CD1c-positive myeloid dendritic cell (primary cell): ENCODE measurements around the gene CCDC60.

Experiments
- DNase-seq: peaks from one replicate; pipeline ENCODE4 v3.0.0-alpha.2; 2016; ENCODE audit errors: extremely low spot score

Gene CCDC60

DNA sequence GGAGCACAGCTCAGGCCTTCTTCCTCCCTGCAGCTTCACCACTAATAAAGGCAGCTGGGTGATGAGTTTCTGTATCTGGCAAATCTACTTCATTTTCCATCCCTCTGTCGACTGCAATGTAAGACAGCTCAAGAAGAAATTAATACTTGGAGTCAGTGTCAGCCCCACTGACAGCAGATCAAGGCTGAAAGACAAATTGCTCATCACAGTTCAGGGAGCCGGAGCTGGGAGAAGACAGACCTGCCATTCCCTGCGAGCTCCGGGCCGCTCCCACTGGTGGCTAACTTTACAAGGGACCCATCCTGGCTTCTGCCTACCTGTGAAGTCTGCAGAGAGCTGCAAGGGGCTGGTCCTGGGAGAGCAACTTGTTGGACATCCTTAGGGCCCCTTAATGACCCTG, 49.8 kb downstream of the CCDC60 start:
- DNase-seq: no peak

DNA sequence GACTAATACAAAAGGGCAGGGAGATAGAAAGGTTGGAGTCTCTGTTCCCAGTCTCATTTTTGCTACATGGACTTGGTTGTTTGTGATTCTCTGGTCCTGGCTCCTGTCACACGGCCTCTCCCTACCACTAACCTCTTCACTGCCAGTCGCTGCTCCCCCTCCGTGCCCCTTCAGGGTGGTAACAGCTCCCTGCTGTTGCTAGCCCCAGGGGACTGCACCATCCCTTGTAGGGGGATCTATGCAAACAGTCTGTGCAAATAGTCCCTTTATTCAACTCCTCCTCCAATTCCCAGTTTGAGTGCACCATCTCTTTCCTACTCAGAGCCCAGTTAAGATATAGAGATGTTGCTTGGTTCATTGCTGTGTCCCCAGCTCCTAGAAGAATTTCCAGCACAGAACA, 51.1 kb downstream of the CCDC60 start:
- DNase-seq: no peak

DNA sequence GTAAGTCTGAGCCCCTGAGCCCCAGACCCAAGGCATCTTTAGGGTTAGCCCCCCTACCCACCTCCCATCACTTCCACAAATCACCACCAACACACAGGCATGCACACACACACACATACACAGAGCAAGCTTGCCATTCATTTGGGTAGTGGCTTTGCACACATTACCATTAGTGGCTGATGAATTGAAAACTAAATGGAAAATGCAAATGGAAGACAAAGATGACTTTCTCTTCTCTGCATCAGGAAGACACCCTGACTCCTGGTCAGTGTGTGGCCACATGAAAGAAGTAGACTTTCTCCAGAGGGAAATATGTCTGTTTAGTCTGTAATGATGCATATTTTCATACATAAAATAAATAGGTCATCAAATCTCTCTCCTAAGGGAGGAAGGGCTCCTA, 55.2 kb downstream of the CCDC60 start:
- DNase-seq: no peak

DNA sequence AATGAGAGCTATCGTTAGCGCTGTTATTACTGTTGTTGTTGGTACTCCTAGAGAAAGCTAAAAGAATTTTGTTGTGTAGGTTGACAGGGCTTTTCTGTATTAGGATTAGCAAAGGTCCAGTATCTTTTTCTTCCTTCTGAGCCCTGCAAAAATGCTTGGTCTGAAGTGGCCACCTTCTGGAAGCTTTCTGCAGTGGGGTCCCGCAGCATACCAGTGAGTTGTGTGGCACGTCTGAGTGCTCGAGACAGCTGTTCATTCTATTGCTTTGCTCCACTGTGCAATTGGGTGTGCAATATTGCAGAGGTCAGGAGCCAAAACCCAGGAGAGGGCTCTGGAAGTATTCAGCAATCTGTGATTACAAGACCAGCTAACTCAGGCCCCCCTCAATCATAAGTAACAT, 57.1 kb downstream of the CCDC60 start:
- no peak for DNase-seq

DNA sequence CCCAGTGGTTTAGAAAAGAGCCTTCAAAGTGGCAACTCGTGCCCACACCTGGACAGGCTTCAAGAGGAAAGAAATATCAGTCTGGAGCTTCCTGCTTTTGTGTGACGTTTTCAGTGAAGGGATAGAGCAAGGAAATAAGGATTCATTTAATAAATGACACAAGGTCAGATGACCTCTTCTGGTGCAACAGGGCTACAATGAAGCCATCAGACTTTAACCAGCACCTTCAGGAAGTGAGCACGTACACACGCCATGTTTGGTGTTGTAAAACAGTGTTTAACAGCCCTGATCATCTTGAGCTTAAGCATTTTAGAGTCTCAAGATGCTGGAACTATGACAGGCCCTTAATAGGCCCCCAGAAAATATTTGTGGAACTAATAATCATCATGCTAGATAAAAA, 59.1 kb downstream of the CCDC60 start:
- no peak for DNase-seq

DNA sequence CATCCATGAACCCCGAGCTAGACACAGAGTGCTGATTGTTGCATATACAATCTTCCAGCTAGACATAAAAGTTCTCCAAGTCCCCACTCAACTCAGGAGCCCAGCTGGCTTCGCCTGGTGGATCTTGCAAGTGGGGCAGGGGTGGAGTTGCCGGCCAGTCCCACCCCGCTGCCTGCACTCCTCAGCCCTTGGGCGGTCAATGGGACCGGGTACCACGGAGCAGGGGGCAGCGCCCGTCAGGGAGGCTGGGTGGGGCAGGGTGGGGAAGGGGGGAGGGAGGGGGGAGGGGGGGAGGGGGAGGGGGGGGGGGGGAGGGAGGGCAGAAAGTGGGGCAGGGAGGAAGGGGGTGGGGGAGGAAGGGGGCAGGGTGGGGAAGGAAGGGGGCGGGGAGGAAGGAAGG, 63.0 kb downstream of the CCDC60 start:
- no peak for DNase-seq

DNA sequence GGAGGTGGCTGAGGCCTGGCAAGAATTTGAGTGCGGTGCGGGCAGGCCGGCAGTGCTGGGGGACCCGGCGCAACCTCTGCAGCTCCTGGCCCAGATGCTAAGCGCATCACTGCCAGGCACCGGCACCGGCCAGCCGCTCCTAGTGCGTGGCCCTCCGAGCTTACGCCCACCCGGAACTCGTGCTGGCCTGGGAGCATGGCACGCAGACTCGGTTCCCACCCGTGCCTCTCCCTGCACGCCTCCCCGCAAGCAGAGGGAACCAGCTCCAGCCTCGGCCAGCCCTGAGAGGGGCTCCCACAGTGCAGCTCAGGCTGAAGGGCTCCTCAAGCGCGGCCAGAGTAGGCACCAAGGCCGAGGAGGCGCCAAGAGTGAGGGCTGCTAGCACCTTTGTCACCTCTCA, 63.7 kb downstream of the CCDC60 start:
- DNase-seq: no peak

DNA sequence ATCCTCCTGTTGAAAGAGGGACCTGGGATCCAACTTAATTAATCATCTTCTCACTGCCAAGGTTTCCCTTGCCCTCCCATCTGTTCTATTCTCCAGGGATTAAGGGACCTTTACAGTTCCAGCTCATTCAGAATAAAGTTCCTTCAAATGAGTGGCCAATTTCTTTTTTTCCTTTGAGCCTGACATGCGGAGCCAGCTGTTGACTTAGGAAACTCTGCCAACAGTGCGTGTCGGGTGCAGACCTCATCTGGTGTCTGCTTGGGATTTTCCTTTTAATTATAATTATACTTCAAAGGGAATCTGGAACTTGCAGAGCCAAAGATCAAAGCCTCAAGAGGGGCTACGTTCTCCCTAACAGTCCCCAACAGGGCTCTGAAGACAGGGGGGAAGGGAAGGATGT, 64.8 kb downstream of the CCDC60 start:
- no peak for DNase-seq

DNA sequence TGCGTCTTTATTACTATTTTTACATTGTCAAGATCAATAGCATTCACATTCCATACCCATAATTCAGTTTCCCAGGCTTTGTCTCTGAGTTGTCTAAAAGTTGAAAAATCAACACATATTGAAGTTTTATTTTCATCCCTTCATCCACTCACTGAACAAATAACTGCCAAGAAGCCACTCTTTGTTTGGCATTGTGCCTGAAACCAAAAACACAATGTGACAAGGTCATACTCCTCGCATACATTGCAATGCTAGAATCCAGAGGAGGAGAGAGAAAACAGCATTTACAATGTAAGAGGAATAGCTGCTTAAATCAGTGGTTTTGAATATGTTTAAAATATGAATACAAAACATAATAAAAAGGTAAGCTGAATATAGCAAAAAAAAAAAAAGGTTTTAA, 71.8 kb downstream of the CCDC60 start:
- DNase-seq: no peak

DNA sequence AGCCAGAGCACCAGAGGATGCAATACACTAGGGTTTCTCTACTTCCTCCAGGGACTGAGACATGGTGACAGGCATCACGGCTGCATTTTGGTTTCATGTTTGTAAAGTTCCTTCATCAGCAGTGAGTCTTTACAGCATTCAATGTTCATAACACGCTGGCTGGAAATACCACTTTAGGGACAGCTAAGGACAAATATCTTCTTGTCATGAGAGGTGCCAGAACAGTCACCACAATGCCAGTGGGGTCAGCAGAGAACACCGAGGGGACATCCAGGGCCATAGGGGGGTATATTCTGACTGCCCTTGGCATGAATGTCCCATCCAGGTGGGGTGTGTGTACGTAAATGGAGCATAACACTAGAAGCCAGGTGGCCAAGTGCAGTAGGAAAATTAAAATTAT, 72.3 kb downstream of the CCDC60 start:
- DNase-seq: no peak

DNA sequence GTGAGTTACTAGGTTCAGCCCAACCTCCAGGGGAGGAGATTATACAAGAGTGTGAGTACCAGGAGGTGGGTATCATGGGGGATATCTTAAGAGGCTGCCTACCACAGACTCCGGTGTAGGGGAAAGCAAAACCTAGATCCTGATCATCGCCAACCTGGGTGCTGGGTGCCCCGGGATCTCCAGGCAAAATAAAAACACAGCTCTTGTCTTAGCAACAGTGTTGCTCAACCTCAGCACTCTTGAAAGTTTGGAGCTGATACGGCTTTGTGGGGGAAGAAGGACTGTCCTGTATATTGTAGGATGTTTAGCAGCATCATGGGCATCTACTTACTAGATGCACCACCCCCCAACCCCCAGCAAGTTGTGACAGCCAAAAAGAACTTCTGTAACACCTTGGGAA, 74.5 kb downstream of the CCDC60 start:
- no peak for DNase-seq

DNA sequence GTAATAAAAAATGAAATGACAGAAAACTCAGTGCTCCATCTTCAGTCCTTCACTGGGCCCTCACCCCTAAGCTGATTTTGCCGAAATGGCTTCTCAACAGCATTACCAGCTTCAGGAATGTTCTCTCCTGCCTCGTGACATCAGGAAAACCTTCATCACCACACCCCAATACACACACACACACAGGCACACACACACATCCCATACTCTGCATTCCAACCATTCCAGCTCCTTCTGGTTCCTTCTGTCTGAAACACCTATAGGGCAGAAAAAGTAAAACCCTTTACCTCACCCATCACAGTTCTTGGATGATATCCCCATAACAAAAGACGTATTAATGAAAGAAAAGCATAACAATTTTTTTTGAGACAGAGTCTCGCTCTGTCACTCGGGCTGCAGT, 75.9 kb downstream of the CCDC60 start:
- no peak for DNase-seq

DNA sequence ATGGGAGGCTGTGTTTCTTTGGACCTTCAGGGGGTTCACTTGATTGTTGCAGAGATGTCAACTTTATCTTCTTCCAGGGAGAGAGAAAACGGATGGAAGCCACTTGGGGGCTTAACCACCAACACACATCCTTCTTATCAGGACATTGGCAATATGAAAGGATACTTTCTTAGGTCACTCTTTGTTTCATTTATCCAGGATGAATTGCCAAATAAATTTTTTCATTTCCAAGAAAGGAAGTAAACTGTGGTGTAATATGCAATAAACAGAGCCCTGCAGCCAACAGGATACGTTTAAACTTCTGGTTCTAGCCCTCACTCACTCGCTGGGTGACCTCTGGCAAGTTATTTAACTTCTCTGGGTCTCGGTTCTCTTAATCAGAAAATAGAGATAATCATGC, 77.8 kb downstream of the CCDC60 start:
- no peak for DNase-seq

DNA sequence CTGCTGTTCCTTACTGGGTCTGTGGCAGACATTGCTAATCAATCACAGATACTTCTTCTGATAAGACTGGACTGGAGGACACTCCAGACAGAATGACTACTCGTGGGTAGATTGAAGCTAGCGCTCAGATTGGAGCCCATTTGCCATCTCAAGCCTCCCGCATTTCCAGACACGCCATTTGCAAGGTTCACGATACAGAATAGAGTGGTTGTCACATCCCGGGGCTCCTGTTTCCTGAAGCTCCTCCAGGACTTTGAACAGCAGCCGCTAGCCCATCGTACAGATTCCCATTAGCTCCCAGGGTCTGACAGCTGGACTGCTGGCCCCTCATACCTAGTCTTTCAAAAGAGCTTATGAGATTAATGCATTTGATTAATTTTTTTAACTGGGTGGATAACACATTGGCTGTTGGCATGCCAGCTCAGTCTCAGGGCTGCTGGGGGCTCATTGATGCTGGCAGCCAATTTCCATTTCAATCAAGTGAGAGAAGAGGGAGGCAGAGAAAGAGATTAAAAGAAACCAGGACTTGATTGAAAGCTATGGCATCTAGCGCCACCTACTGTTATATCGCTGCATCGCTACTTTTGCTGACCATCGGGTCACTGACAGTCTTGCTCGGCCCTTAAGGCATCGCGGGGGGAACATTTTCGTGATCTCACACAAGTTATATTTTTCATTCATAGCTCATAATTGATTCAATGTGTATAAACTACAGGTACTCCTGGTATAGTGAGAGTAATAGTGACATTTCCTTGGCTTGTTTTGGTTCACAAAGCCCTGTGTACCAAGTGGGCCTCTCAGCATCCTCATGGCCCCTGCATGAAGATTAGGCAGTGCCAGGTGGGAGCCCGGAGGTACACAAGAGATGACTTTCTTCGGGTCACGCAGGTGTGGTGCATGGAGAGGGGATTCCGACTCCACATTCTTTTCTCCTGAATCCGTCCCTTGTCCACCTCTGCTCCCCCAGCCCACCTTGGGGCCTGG, 78.6 kb downstream of the CCDC60 start:
- peak; percentile 39 for DNase-seq

DNA sequence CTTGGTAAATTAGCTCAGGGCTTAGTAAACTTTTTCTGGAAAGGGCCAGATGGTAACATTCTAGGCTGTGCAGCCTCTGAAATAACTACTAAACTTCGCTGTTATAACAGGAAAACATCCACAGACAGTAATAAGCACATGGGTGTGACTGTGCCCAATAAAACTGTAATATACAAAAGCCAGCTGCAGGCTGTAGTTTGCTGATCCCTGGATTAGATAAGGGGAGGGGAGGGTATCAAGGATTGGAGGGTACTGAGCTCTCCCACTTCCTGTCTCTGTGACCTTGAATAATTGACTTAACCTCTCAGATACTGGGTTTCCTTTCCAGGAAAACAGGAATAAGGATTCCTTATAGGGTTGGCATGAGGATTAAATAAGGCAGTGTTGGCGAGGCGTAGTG, 81.2 kb downstream of the CCDC60 start:
- DNase-seq: no peak

DNA sequence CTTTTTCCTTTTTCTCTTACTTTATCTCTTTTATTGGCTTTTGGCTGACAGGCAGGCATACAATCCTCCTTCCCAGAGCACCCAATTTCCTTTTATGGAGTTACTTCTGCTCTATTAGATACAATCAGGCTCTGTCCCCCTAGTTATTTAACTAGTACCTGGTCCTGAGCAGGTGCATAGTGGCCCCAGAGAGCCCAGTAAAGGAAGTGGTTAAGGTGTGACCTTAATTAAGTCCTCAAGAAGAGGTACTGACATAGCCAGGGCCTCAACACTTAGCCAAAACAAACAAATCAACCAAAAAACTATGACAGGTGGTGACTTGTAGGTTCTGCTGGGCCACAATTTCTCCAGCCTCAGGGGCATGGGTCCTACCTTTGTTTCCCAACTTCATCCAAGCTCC, 82.9 kb downstream of the CCDC60 start:
- no peak for DNase-seq

DNA sequence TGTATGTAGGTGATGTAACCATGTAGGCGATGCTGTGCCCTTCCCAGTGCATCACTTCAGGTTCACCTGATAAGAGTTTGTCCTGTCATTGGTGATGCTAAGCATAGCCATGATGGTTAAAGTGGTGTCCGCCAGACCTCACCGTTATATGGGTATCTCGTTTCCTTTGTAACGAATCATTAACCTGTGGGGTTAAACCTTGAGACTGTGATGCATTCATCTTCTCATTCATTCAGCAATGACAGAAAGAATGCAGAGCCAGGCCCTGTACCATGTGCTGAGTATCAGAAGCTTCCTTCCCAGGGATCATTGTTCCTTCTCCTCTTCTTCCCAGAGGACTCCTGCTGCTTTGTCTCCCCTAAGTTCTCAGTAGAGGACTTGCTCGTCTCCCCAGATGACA, 84.9 kb downstream of the CCDC60 start:
- DNase-seq: no peak

DNA sequence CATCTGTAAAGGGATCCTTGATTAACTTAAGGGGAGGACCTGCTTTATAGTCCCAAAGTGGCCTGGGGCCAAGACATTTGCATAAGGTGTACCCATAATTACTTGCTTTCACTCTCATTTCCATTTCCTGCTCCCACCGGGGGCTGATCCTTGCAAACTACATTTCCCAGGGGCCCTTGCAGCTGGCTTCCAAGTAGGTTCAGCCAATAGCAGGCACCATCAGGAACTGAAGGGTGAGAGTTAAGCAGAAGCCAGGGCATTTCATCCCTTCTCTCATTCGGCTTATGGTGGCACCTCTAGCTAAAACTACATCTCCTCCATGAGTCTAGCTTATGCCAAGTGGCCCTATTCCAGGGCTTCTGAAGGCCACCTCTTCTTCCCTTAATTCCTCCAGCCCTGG, 88.8 kb downstream of the CCDC60 start:
- DNase-seq: no peak

DNA sequence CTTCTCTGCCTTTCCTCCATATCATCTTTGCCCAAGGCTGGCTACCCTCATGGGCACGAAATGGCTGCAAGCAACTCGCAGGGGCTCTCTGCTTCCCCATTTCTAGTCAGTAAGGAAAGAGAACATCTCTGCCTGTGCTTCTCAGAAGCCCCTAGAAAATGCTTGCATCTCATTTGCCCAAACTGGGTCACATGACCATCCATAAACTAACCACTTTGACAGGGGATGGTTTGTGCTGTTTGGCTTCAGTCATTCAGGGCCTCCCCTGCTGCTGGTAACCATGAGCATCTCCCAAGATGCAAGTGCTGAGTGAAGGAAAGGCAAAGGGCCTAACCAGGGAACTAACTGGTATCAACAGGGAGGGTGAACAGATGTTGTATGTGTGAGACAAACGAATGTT, 91.1 kb downstream of the CCDC60 start:
- no peak for DNase-seq

DNA sequence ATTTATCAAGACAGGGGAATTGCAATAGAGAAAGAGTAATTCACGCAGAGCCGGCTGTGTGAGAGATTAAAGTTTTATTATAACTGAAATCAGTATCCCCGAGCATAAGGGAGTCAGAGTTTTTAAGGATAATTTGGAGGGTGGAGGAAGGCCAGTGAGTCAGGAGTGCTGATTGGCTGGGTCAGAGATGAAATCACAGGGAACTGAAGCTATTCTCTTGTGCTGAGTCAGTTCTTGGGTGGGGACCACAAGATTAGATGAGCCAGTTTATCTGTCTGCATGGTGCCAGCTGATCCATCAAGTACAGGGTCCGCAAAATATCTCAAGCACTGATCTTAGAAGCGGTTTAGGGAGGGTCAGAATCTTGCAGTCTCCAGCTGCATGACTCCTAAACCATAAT, 96.6 kb downstream of the CCDC60 start:
- DNase-seq: no peak

DNA sequence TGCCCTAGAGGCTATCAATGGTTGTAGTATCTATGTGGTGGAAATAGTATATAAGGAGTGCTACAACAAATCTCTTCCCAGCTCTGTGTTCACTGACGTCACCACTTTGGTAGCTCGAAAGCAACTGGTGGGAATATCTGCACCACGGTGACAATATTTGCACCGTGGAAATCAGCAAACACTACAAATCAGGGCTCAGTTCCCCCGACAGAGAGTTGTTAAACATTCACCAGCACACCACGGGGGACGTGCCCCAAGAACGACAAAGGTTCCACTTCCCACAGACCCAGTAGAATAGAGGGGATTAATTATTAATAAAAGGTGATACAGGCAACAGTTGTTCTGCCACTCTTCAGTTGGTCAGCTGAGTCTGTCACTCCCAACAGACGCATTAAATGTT, 98.4 kb downstream of the CCDC60 start:
- no peak for DNase-seq

DNA sequence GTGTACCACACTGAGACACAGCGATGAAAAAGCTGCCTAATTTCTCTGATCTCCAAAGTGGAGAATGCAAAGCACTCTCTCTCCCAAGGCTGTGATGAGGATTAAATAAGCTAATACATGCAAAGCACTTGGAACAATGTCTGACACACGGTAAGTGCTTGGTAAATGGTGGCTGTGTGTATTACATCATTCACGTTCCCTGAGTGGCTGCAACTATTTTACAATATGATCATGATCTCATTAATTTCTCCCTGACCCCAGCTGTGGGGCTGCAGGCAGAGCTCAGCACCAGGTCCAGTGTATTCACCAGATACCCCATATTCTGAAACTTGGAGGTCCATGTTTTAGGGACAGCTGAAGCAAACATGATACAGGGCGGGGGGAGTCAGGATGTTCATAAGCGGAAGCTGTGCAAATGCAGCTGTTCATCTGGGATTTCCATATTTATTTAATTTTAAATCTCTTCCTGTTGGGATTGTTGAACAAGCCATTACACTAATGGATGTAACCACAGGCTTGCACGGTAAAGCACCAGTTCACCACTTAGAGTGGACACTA, 106.4 kb downstream of the CCDC60 start:
- no peak for DNase-seq

DNA sequence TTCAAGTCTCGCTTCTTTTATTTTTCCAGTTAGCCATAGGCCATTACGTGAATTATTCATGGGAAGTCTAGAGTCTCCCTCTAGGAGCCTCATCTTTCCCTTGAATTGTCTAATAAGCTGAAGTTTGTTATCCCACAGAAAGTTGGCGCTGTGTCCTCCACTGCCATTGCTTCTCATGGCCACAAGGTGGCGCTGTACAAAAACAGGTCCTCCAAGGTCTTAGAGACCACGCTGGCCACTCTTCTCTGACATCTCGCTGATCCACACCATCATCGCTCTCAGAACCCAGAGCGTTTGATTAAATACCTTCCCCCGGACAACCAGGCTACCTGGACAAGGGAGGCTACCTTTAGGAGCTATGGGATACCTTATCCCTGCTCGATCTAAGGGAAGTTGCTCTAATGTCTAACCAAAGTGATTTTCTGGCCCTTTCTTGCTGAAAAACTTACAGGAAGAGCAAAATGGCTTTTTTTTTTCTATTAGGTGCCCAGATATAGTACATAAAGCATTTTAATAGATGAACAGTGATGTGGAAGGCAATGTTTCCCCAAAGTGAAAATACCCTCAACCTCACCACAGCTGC, 110.0 kb downstream of the CCDC60 start:
- DNase-seq: peak; percentile 55
